Ramos (cell line): ENCODE results near the gene MFAP1.

Experiments used
- in situ Hi-C: fragments of 300-500 bp; cut with MboI; formaldehyde crosslinking; loops from one replicate; pipeline ENCODE4 v1.14.3; 2022; ENCODE audit warnings: low sequenced_read_pairs; ENCODE audit not compliant: unreplicated experiment

The MFAP1 gene

DNA sequence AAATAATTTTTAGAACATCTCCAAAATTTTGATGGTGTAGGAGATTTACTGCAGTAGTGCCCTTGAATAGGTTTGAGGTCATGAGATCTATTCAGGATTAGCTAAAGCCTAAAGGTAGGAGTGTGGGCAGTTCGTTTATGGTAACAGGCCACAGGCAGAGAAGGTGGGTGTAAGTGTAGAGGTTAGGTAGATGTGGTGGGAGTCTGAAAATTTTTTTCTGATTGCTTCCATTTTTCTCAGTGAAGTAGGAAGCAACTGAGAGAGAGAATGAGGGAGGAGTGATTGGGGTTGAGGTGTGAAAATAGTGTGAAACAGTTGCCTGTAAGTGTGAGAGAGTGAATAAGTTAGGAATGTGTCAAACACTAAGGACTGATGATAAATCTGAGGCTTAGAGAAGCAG, 45.5 kb downstream of the MFAP1 start:
- in situ Hi-C loops, result loop anchor here (25.0 kb wide), 1 partner anchor 933 kb away; the partner anchor contains the start of genes B2M and PATL2

- in situ Hi-C loops, result loop anchor here (25.0 kb wide), 1 partner anchor 935 kb away; the partner anchor contains the start of genes B2M and PATL2
Measured at GRCh38 chr15:43777267-43777914, 47.1 kb downstream of the MFAP1 start.

- in situ Hi-C loops, result loop anchor here (25.0 kb wide), 1 partner anchor 936 kb away; the partner anchor contains the start of genes B2M and PATL2
Measured at GRCh38 chr15:43776718-43777266, 47.7 kb downstream of the MFAP1 start, which contains the start of gene ELL3. Gene ELL3 (minus strand): TSS chr15:43776966. CDS start chr15:43776901, 65 bp downstream.

DNA sequence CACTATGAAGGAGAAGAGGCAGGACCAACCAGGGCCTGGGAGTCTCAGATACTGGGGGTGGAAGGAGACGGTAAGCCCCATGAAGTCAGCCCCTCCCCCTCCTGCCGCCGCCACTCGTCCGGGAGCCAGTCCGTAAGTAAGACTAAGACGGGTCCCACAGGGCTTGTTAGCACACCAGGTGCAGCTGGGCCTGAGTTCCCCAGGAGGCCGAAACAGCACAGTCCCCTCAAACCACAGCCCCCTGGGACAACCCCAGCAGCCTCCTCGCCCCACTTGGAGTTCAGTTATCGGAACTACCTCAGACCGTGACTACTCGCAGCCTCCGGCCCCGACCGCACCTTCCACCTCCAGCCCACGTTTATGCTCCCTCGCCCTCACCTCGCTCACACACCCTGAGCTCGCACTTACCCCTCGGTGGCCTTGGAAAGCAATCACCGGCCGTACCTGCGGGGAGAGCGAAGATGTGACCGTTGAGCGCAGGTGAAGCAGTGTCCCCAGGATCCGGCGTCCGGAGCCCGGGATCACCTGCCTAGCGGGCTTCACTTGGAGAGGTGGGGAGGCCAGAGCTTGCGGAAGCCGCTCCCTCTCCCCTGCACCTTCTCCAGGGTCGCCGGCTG, 48.3 kb downstream of the MFAP1 start:
- in situ Hi-C loops, result loop anchor here (25.0 kb wide), 1 partner anchor 936 kb away; the partner anchor contains the start of genes B2M and PATL2

DNA sequence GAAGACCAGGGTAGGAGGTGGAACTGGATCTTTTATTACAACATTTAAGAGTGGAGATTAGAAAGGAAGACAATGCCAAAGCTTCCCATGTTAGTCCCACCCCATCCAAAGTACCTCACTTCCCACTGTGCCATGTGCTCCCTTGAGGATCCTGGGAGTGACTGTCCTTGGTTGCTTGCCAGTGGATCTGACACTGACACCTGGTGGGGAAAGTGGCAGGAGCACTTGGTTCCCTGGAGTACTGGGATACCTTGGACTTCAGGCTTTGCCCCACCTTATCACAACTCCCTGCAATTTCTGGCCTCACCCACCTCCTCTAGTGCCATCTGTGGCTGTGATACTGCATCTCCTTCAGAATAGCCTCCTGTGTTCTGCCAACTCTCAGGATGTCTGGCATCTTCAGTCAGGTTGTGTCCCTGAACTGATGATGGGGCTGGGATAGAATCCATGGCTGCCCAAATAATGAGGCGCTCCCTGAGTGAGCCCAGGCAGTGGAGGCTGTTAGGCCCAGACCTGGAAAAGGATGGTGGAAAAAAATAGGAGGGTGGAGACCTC, 49.0 kb downstream of the MFAP1 start:
- in situ Hi-C loops, result loop anchor here (25.0 kb wide), 1 partner anchor 937 kb away; the partner anchor contains the start of genes B2M and PATL2

DNA sequence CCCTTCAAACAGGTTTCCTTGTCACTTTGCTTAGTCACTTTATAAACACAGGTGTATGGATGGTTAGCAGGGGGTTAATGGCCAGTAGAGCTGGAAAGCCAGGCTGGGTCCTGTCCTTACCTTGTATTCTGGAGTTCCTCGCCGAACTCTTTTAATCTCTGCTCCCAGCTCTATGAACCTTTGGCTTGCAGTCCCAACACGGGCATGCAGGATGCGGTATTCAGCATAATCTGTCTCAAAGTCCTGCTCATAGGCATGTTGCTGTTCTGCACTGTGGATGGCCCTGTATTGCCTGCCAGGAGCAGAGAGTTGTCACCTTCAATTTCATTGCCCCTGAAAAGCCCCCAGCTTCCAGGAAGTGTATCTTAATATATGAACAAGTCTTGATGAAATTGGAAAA, 50.4 kb downstream of the MFAP1 start:
- in situ Hi-C loops, result no loop called here

DNA sequence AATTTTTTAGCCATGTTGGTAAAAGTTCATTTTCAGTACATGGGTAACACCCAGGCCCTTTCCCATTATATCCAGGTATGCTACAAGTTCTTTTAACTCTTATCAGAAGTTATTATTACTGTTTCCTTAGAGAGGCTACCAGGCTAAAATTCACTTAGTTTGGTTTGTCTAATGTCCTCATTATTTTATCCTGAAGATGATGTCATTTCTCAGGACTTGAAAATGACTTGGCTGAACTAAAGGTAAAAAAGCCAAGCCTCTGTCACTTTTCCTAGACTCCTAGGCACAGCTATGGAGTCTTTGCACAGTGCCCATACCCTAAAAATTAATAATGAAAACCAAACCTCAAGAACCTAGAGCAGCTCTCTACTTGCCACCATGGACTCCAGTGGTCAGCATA, 51.9 kb downstream of the MFAP1 start:
- in situ Hi-C loops, result no loop called here

DNA sequence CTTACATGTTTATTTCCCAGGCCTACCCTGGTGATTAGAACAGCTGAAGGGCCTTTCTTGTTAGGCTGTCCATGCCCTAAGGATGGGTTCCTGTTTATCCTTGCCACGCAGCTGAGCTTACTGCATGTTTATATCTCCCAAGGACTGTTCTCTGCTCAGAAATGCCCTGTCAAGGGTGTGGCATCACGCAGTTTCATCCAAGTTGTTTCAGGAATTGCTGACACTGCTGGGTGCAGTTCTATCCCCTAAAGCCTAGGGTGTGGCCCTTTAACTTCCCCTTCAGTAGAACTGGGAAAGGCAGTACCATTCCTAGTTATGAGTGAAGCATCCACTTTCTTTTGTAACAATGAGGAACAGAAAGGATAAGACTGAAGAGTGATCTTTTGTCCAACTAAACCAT, 52.7 kb downstream of the MFAP1 start:
- in situ Hi-C loops, result no loop called here

DNA sequence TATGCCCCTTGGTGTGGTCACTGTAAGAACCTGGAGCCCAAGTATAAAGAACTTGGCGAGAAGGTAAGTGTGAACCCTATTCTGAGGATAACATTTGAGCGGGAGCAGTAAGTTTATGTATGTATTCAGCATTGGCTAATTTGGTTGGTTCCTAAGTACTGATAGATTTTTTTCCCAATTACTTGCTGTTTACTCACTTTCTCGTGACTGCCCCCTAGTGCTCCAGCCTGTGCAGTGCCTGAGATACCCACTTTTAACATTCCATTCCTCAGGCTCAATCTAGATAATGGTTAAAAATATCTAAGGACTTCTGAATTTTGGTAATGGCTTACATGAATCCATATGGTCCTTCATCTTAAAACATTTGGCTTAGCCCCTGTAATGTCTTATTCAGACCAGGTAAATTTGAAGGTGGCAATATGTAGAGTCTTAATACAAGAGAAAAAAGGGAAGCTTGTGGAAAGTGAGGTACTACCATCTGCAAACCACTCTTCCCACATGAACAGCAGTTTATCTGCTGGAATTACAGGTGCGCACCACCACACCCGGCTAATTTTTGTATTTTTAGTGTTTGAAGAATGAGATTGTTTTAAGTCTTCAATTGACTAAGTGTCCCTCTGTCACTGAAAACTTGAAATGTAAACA, 54.8 kb downstream of the MFAP1 start:
- in situ Hi-C loops, result no loop called here

GRCh38 chr15:43763819-43764446, 60.6 kb downstream of the MFAP1 start:
- in situ Hi-C loops, result no loop called here

GRCh38 chr15:43762824-43763223, 61.7 kb downstream of the MFAP1 start:
- in situ Hi-C loops, result no loop called here
